ENCODE data around the gene KIF5A. TPM values are rescaled to one million over a fixed set of nuclear protein-coding genes. Genes with fewer than 3 reads are reported as not detected.

KIF5A gene
- total RNA-seq, 1 experiment from 2014 or later, result 0.47 TPM

- Histone ChIP-seq H3K27me3 (no peaks in the 10 kb centered on the region), H3K27ac (no peak overlapping the region), H3K36me3 (peaks cover 45% of the 10 kb centered on the region), H3K4me3 (no peak overlapping the region), H3K4me1 (peaks cover 32% of the 10 kb centered on the region), H3K9me3 (replicated peaks) (no peaks in the 10 kb centered on the region)
- DNase-seq, result peak; percentile 94 to 96
These were observed 24.8 kb upstream of the KIF5A start for GRCh38 chr12:57524814-57525614.

- Histone ChIP-seq H3K9me3 (replicated peaks) (no peaks in the 10 kb centered on the region), H3K4me1 (peaks cover 32% of the 10 kb centered on the region), H3K27me3 (no peaks in the 10 kb centered on the region), H3K27ac (no peak overlapping the region), H3K4me3 (no peak overlapping the region), H3K36me3 (peaks cover 52% of the 10 kb centered on the region)
- no peak for DNase-seq
These were observed 24.0 kb upstream of the KIF5A start for GRCh38 chr12:57525615-57526383.

- no peaks in the 10 kb centered on the region for H3K27me3 ChIP-seq
- H3K36me3 ChIP-seq, result peaks cover 58% of the 10 kb centered on the region
- DNase-seq, result no peak
- H3K4me3 ChIP-seq, result no peak overlapping the region
- H3K9me3 ChIP-seq (replicated peaks), result no peaks in the 10 kb centered on the region
- peaks cover 24% of the 10 kb centered on the region for H3K4me1 ChIP-seq
- H3K27ac ChIP-seq, result no peak overlapping the region
These were observed 23.2 kb upstream of the KIF5A start for GRCh38 chr12:57526477-57527126.

- H3K4me1 ChIP-seq, result peaks cover 18% of the 10 kb centered on the region
- no peak overlapping the region for H3K4me3 ChIP-seq
- no peak for DNase-seq
- H3K36me3 ChIP-seq, result peaks cover 59% of the 10 kb centered on the region
- no peaks in the 10 kb centered on the region for H3K27me3 ChIP-seq
- H3K9me3 ChIP-seq (replicated peaks), result no peaks in the 10 kb centered on the region
- no peak overlapping the region for H3K27ac ChIP-seq
These were observed 22.7 kb upstream of the KIF5A start for GRCh38 chr12:57527184-57527583.

GRCh38 chr12:57528176-57528575, 21.7 kb upstream of the KIF5A start:
- Histone ChIP-seq H3K4me3 (no peak overlapping the region), H3K27ac (no peak overlapping the region), H3K27me3 (no peaks in the 10 kb centered on the region), H3K4me1 (peaks cover 18% of the 10 kb centered on the region), H3K36me3 (peaks cover 59% of the 10 kb centered on the region), H3K9me3 (replicated peaks) (no peaks in the 10 kb centered on the region)
- DNase-seq, result no peak

GRCh38 chr12:57528831-57529555, 20.9 kb upstream of the KIF5A start:
- peaks cover 11% of the 10 kb centered on the region for H3K4me1 ChIP-seq
- H3K36me3 ChIP-seq, result peaks cover 59% of the 10 kb centered on the region
- H3K27me3 ChIP-seq, result no peaks in the 10 kb centered on the region
- DNase-seq, result no peak
- H3K4me3 ChIP-seq, result no peak overlapping the region
- no peak overlapping the region for H3K27ac ChIP-seq
- H3K9me3 ChIP-seq (replicated peaks), result no peaks in the 10 kb centered on the region

GRCh38 chr12:57529831-57530230, 20.0 kb upstream of the KIF5A start:
- H3K9me3 ChIP-seq (replicated peaks), result no peaks in the 10 kb centered on the region
- H3K4me1 ChIP-seq, result peaks cover 3% of the 10 kb centered on the region
- H3K36me3 ChIP-seq, result peaks cover 59% of the 10 kb centered on the region
- no peak overlapping the region for H3K27ac ChIP-seq
- H3K27me3 ChIP-seq, result no peaks in the 10 kb centered on the region
- DNase-seq, result no peak
- H3K4me3 ChIP-seq, result no peak overlapping the region

- no peak for DNase-seq
- 0 out of 2 replicates have a peak, but pooled peaks cover 3% of the 10 kb centered on the region for H3K27me3 ChIP-seq
- no peak overlapping the region for H3K4me3 ChIP-seq
- H3K9me3 ChIP-seq (replicated peaks), result no peaks in the 10 kb centered on the region
- H3K36me3 ChIP-seq, result peaks cover 53% of the 10 kb centered on the region
- no peak overlapping the region for H3K27ac ChIP-seq
- H3K4me1 ChIP-seq, result no peaks in the 10 kb centered on the region
These were observed 19.3 kb upstream of the KIF5A start for GRCh38 chr12:57530396-57531142.

- H3K4me3 ChIP-seq, result no peak overlapping the region
- H3K36me3 ChIP-seq, result peaks cover 43% of the 10 kb centered on the region
- no peak for DNase-seq
These were observed 18.0 kb upstream of the KIF5A start for GRCh38 chr12:57531836-57532235.

GRCh38 chr12:57533108-57533507, 16.7 kb upstream of the KIF5A start:
- H3K36me3 ChIP-seq, result peaks cover 31% of the 10 kb centered on the region
- H3K27ac ChIP-seq, result no peak overlapping the region
- H3K9me3 ChIP-seq (replicated peaks), result no peaks in the 10 kb centered on the region
- H3K4me3 ChIP-seq, result no peak overlapping the region
- H3K27me3 ChIP-seq, result peaks cover 23% of the 10 kb centered on the region; the same call in 1 of the 2 replicates
- no peak for DNase-seq
- H3K4me1 ChIP-seq, result no peaks in the 10 kb centered on the region

More at GRCh38 chr12:57531836-57532235, 18.0 kb upstream of the KIF5A start:
- Histone ChIP-seq H3K4me1 (no peaks in the 10 kb centered on the region), H3K27me3 (peaks cover 15% of the 10 kb centered on the region; the same call in 1 of the 2 replicates), H3K27ac (no peak overlapping the region), H3K9me3 (replicated peaks) (no peaks in the 10 kb centered on the region)

- Histone ChIP-seq H3K36me3 (peaks cover 21% of the 10 kb centered on the region), H3K4me1 (no peaks in the 10 kb centered on the region), H3K9me3 (replicated peaks) (no peaks in the 10 kb centered on the region), H3K4me3 (no peak overlapping the region), H3K27me3 (peaks cover 35% of the 10 kb centered on the region), H3K27ac (no peak overlapping the region)
- no peak for DNase-seq
These were observed 15.6 kb upstream of the KIF5A start for GRCh38 chr12:57534250-57534649.

GRCh38 chr12:57534991-57535543, 14.8 kb upstream of the KIF5A start:
- Histone ChIP-seq H3K4me3 (no peak overlapping the region), H3K27me3 (peaks cover 40% of the 10 kb centered on the region), H3K9me3 (replicated peaks) (no peaks in the 10 kb centered on the region), H3K36me3 (peaks cover 14% of the 10 kb centered on the region), H3K27ac (no peak overlapping the region), H3K4me1 (no peaks in the 10 kb centered on the region)
- no peak for DNase-seq

- Histone ChIP-seq H3K4me3 (no peak overlapping the region), H3K27ac (no peak overlapping the region), H3K9me3 (replicated peaks) (no peaks in the 10 kb centered on the region), H3K36me3 (peaks cover 6% of the 10 kb centered on the region; the same call in 1 of the 2 replicates), H3K27me3 (peaks cover 49% of the 10 kb centered on the region), H3K4me1 (no peaks in the 10 kb centered on the region)
- DNase-seq, result no peak
These were observed 13.9 kb upstream of the KIF5A start for GRCh38 chr12:57535764-57536596.
